ENCODE results near the gene TSGA10.

GRCh38 chr2:99150706-99151105, 4.0 kb downstream of the TSGA10 start:
- TF ChIP-seq GATA3 (IDR thresholded peaks at IDR 0.05; ENCODE audit: low read depth, low read length): no peak
- no peak for TF ChIP-seq GATA2 (IDR thresholded peaks at IDR 0.05; ENCODE audit: low read depth, low read length)

Data from SH-SY5Y (cell line).